NT2/D1 (cell line): ENCODE data around the gene WWP2.

ENCODE experiments used
- SUZ12 ChIP-seq: IDR thresholded peaks from 2 replicates; pipeline ENCODE4 v1.6.1; 2011; ENCODE audit not compliant: insufficient read length, insufficient read depth; ENCODE audit errors: extremely low read depth
- YY1 ChIP-seq: IDR thresholded peaks from 2 replicates; pipeline ENCODE4 v1.6.1; 2011; ENCODE audit not compliant: insufficient read length, insufficient read depth

DNA sequence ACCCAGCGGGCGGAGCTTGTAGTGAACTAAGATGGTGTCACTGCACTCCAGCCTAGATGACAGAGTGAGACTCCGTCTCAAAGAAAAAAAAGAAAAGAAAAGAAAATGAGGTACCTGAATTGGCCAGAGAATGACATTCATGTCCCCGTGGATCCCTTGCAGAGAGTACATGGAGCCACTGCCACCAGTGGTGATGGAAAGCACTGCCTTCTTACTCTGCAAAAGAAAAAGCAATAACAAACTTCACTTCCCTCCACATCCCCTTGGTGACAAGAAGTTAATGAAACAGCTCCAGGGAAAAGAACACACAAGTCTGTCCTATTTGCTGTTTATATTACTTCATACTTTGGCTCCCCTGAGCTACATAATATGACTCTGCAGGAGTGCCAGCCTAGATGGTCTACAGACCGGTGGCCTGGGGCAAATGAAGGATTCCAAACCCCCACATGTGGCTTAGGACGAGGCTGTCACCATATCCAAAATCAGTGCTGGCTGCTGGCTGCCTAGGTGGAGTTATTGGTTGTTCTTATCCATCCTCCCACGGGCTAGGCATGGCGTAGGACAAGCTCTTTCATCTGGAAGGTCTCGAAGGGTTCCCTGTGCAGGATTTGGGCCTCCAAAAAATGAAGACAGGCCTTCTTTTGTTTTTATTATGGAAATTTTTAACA, 49.1 kb upstream of the WWP2 start:
- TF ChIP-seq YY1: no peak
- no peak for TF ChIP-seq SUZ12
